Neural cell (in vitro differentiated cells): ENCODE data around the gene ODAPH.

Source experiments
- CTCF ChIP-seq: fragments of 450-650 bp; IDR thresholded peaks from 2 replicates; pipeline ENCODE4 v1.5.1; 2014; ENCODE audit warnings: antibody characterized with exemption, mild to moderate bottlenecking, moderate library complexity; ENCODE audit not compliant: poor library complexity, severe bottlenecking
- EP300 ChIP-seq: fragments of 450-650 bp; conservative IDR thresholded peaks from 2 replicates; pipeline ENCODE4 v1.6.1; 2014; ENCODE audit warnings: antibody characterized with exemption, mild to moderate bottlenecking, moderate library complexity; ENCODE audit not compliant: poor library complexity, severe bottlenecking
- EZH2 ChIP-seq: fragments of 200-600, 300-800 bp; shearing (Covaris generic), sonication (generic); IDR thresholded peaks from 2 replicates; pipeline ENCODE4 v1.6.1; 2014; ENCODE audit warnings: antibody characterized with exemption, low read length, borderline replicate concordance, mild to moderate bottlenecking; ENCODE audit not compliant: insufficient read depth, poor library complexity, severe bottlenecking
- MXI1 ChIP-seq: fragments of 450-650 bp; conservative IDR thresholded peaks from 2 replicates; pipeline ENCODE4 v1.6.1; 2014; ENCODE audit warnings: antibody characterized with exemption, mild to moderate bottlenecking; ENCODE audit not compliant: poor library complexity, severe bottlenecking
- POLR2AphosphoS5 ChIP-seq: IDR thresholded peaks from 2 replicates; pipeline ENCODE4 v1.6.1; 2012
- RAD21 ChIP-seq: fragments of 450-650 bp; conservative IDR thresholded peaks from 2 replicates; pipeline ENCODE4 v1.6.1; 2014; ENCODE audit warnings: antibody characterized with exemption, mild to moderate bottlenecking, moderate library complexity
- REST ChIP-seq: IDR thresholded peaks from 2 replicates; pipeline ENCODE4 v1.6.1; 2012; ENCODE audit warnings: borderline replicate concordance
- SMC3 ChIP-seq: fragments of 450-650 bp; conservative IDR thresholded peaks from 2 replicates; pipeline ENCODE4 v1.6.1; 2014; ENCODE audit warnings: antibody characterized with exemption, mild to moderate bottlenecking, moderate library complexity; ENCODE audit not compliant: poor library complexity

- TF ChIP-seq REST (no peak), CTCF (no peak), EP300 (no peak), SMC3 (no peak), POLR2AphosphoS5 (no peak), RAD21 (no peak), MXI1 (no peak), EZH2 (no peak)
These were observed 42.5 kb downstream of the ODAPH start for GRCh38 chr4:75598390-75598789.
